ENCODE measurements around the gene DHRS4.
"Not testable (repeated sequence)": the region's sequence is repeated elsewhere in the genome, so short reads cannot be mapped to it uniquely, and the experiment has no call there.

DHRS4 gene

GRCh38 chr14:23939607-23940326 lies 13.8 kb upstream of the DHRS4 start:
- DNase-seq (ENCODE audit: low read depth) = no peak
- H3K4me3 ChIP-seq (ENCODE audit: low read length) = no peak overlapping the region
- no peak for TF ChIP-seq CTCF (IDR thresholded peaks at IDR 0.05; ENCODE audit: insufficient read depth, low read depth, low read length, missing control alignments)

GRCh38 chr14:23941230-23941629 lies 12.3 kb upstream of the DHRS4 start:
- no peak for TF ChIP-seq CTCF (IDR thresholded peaks at IDR 0.05; ENCODE audit: insufficient read depth, low read depth, low read length, missing control alignments)
- no peak overlapping the region for H3K4me3 ChIP-seq (ENCODE audit: low read length)
- DNase-seq (ENCODE audit: low read depth) = no peak

- H3K4me3 ChIP-seq (ENCODE audit: low read length) = no peak overlapping the region
- TF ChIP-seq CTCF (IDR thresholded peaks at IDR 0.05; ENCODE audit: insufficient read depth, low read depth, low read length, missing control alignments) = no peak
Observed at GRCh38 chr14:23941669-23942068, 11.9 kb upstream of the DHRS4 start.

GRCh38 chr14:23942587-23942986 lies 11.0 kb upstream of the DHRS4 start:
- DNase-seq (ENCODE audit: low read depth) = peak; percentile 11
- no peak overlapping the region for H3K4me3 ChIP-seq (ENCODE audit: low read length)
- TF ChIP-seq CTCF (IDR thresholded peaks at IDR 0.05; ENCODE audit: insufficient read depth, low read depth, low read length, missing control alignments) = no peak

More at GRCh38 chr14:23941669-23942068, 11.9 kb upstream of the DHRS4 start:
- DNase-seq (ENCODE audit: low read depth) = no peak

- not testable (repeated sequence) for DNase-seq (ENCODE audit: low read depth); H3K4me3 ChIP-seq (ENCODE audit: low read length)
Observed at GRCh38 chr14:23949069-23949468, 4.5 kb upstream of the DHRS4 start.

GRCh38 chr14:23950411-23951135 lies 3.0 kb upstream of the DHRS4 start:
- DNase-seq (ENCODE audit: low read depth) = peak; percentile 11
- TF ChIP-seq CTCF (IDR thresholded peaks at IDR 0.05; ENCODE audit: insufficient read depth, low read depth, low read length, missing control alignments) = no peak

GRCh38 chr14:23951136-23951466 lies 2.5 kb upstream of the DHRS4 start:
- DNase-seq (ENCODE audit: low read depth); H3K4me3 ChIP-seq (ENCODE audit: low read length): not testable (repeated sequence)

More at GRCh38 chr14:23950411-23951135, 3.0 kb upstream of the DHRS4 start:
- H3K4me3 ChIP-seq (ENCODE audit: low read length) = no peak overlapping the region
